ENCODE measurements around the gene FAAH.

The FAAH gene

GRCh38 chr1:46451948-46452930 is 58.1 kb downstream of the FAAH start:
- DNase-seq = no peak

GRCh38 chr1:46452931-46453325 is 58.8 kb downstream of the FAAH start:
- DNase-seq = no peak

DNA sequence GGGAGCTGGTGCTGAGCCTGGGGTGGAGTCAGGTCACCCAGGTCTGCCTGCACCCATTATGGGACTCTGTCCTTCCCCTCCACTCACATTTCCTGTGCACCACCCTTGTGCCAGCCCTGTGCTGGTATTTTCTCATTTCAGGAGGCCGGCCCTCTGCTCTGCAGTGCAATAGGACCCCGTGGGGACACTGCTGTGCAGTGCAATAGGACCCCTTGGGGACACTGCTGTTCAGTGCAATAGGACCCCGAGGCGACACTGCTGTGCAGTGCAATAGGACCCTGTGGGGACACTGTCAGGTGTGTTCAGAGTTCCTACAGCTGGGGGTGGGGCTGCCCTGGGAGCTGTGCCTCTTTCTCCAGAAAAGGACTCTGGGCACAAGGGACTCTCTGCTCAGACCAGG is 59.3 kb downstream of the FAAH start:
- no peak for DNase-seq

- no peak for DNase-seq
Measured at GRCh38 chr1:46455951-46456350, 61.8 kb downstream of the FAAH start.

DNA sequence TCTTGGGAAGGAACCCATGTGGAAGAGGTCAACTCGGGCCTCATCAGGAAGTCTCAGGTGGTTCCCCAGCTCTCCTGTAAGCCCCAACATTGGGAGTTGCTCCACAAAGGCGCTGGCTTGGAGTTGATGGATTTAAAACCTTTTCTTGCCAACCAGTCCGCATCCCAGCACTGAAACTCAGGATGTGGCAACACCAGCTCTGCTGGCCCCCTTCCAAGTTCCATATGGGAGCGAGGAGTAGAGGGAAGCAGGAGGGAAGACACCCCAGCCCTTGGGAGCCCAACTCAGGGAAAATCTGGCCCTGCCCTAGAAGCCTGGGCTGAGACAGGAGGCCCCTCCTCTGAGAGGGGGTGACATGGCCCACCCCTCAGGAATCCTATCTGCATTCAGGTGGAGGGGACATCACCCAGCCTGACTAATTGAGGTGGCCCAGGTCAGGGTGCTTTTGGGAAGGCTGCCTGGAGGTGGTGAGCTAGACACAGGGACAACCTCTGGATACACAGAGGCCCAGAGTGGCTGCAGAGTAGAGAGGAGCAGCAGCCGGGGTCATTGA is 62.4 kb downstream of the FAAH start:
- no peak for DNase-seq

GRCh38 chr1:46457178-46457577 is 63.1 kb downstream of the FAAH start:
- DNase-seq = no peak

DNA sequence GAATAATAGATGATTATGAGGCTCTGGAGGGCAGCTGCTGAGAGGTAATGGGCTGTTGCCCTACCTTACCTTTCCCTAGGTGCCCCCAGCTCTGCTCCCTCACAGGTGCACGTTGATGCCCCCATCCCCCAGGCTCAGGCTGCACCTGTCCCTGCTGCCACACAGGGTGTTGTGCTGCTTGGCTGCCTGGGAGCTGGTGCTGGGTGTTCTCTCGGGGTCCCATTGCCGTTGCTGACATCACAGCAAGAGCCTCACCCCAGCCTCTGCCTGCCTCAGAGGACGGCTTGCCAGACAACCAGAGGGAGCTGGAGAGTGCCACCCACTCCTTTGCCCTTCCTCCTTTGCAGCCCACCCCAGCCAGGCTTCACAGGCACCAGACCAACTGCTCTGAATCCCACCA is 64.1 kb downstream of the FAAH start:
- DNase-seq = no peak

- no peak for DNase-seq
Measured at GRCh38 chr1:46458846-46459245, 64.7 kb downstream of the FAAH start.

- no peak for DNase-seq
Measured at GRCh38 chr1:46459315-46459714, 65.2 kb downstream of the FAAH start.

GRCh38 chr1:46461017-46461808 is 67.1 kb downstream of the FAAH start:
- no peak for DNase-seq

DNA sequence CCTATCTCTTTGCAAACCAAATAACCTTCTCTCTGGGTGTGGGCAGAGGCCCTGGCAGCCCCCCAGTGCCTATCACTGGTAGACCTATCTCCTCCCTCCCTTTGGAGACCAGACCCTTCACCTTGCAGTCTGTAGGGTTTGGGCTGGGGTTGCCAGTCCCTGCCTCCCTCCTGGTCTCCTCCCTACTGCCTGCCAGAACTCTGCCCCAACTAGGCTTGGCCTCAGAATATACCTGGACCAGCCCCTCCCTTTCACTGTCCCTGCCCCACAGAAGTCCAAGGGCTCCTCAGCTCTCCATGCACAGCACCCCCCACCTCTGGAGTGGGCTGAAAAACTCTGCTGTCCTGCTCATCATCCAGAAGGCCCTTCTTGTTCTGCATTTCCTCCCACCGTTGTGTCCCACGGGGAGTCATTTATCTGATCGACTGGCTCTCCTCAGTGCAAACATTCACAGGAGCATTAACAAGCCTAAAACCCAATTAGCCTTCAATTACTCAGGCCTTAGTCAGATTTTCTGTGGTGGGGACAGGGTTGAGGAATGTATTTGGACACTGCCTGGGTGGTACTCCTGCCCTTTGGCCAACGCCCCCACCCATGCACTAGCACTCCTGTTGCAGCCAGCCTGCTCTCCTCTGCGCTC is 67.8 kb downstream of the FAAH start:
- no peak for DNase-seq

All from activated naive CD4-positive, alpha-beta T cell treated with anti-CD3 and anti-CD28 coated beads, Interleukin-2, amount 50 U/mL, for 16 hours (primary cell).